ENCODE data around the gene GPR27.

Gene GPR27

GRCh38 chr3:71734881-71735280 is 18.8 kb upstream of the GPR27 start:
- DNase-seq: no peak

GRCh38 chr3:71742621-71743020 is 11.0 kb upstream of the GPR27 start:
- DNase-seq: no peak

- DNase-seq: no peak
Observed at GRCh38 chr3:71744738-71745137, 8.9 kb upstream of the GPR27 start.

- no peak for DNase-seq
Observed at GRCh38 chr3:71751602-71752001, 2.1 kb upstream of the GPR27 start.

- no peak for DNase-seq
Observed at GRCh38 chr3:71752831-71753700, 589 bp upstream of the GPR27 start.

- DNase-seq: no peak
Observed at GRCh38 chr3:71754610-71755253, 1.1 kb downstream of the GPR27 start.

GRCh38 chr3:71758091-71758490 is 4.4 kb downstream of the GPR27 start:
- DNase-seq: no peak

- no peak for DNase-seq
Observed at GRCh38 chr3:71759401-71759800, 5.7 kb downstream of the GPR27 start.

GRCh38 chr3:71760140-71760539 is 6.5 kb downstream of the GPR27 start:
- DNase-seq: no peak

- DNase-seq: no peak
Observed at GRCh38 chr3:71763426-71763825, 9.8 kb downstream of the GPR27 start.

- DNase-seq: no peak
Observed at GRCh38 chr3:71771126-71771525, 17.5 kb downstream of the GPR27 start.

- no peak for DNase-seq
Observed at GRCh38 chr3:71771884-71772283, 18.2 kb downstream of the GPR27 start.

- no peak for DNase-seq
Observed at GRCh38 chr3:71776538-71776937, 22.9 kb downstream of the GPR27 start.

GRCh38 chr3:71778353-71778752 is 24.7 kb downstream of the GPR27 start:
- DNase-seq: no peak

GRCh38 chr3:71779674-71780377 is 26.2 kb downstream of the GPR27 start:
- DNase-seq: no peak

GRCh38 chr3:71780430-71780829 is 26.8 kb downstream of the GPR27 start:
- DNase-seq: no peak

GRCh38 chr3:71783152-71783551 is 29.5 kb downstream of the GPR27 start:
- no peak for DNase-seq

- DNase-seq: no peak
Observed at GRCh38 chr3:71784201-71784913, 30.7 kb downstream of the GPR27 start.

GRCh38 chr3:71784914-71785531 is 31.4 kb downstream of the GPR27 start, which contains the start of gene PROK2:
TSS of gene PROK2 (minus strand) at chr3:71785148. CDS start at chr3:71785052, 96 bp downstream.
- no peak for DNase-seq

- no peak for DNase-seq
Observed at GRCh38 chr3:71785532-71786216, 32.0 kb downstream of the GPR27 start.

- DNase-seq: no peak
Observed at GRCh38 chr3:71786217-71786549, 32.5 kb downstream of the GPR27 start.

GRCh38 chr3:71786551-71786950 is 32.9 kb downstream of the GPR27 start:
- no peak for DNase-seq

Measured in NCI-H2227 treated with DMSO at 0.1 percent for 48 hours (cell line).